NCI-H2227 treated with DMSO at 0.1 percent for 48 hours (cell line): ENCODE results near the gene NUPR1.
"Not testable (repeated sequence)": the region's sequence is repeated elsewhere in the genome, so short reads cannot be mapped to it uniquely, and the experiment has no call there.

Source experiments
- DNase-seq: peaks from one replicate; lab custom pipeline; 2025; lab: John Stamatoyannopoulos, UW

The NUPR1 gene

GRCh38 chr16:28527100-28527785, 11.5 kb downstream of the NUPR1 start:
- not testable (repeated sequence) for DNase-seq

- DNase-seq: no peak
Observed at GRCh38 chr16:28526201-28527099, 12.3 kb downstream of the NUPR1 start.

GRCh38 chr16:28524681-28525171, 14.0 kb downstream of the NUPR1 start:
- no peak for DNase-seq

- DNase-seq: no peak
Observed at GRCh38 chr16:28522792-28523191, 16.0 kb downstream of the NUPR1 start.

- no peak for DNase-seq
Observed at GRCh38 chr16:28521436-28521835, 17.3 kb downstream of the NUPR1 start.

- DNase-seq: no peak
Observed at GRCh38 chr16:28520672-28521071, 18.1 kb downstream of the NUPR1 start.

GRCh38 chr16:28514246-28514645, 24.5 kb downstream of the NUPR1 start:
- no peak for DNase-seq

- DNase-seq: no peak
Observed at GRCh38 chr16:28513484-28514181, 25.1 kb downstream of the NUPR1 start.

GRCh38 chr16:28511801-28512789, 26.7 kb downstream of the NUPR1 start:
- no peak for DNase-seq

- DNase-seq: no peak
Observed at GRCh38 chr16:28511031-28511430, 27.7 kb downstream of the NUPR1 start.

GRCh38 chr16:28505489-28506137, 33.2 kb downstream of the NUPR1 start:
- no peak for DNase-seq

GRCh38 chr16:28504707-28505404, 33.9 kb downstream of the NUPR1 start:
- no peak for DNase-seq

GRCh38 chr16:28503470-28504259, 35.1 kb downstream of the NUPR1 start:
- no peak for DNase-seq

- no peak for DNase-seq
Observed at GRCh38 chr16:28502290-28502689, 36.5 kb downstream of the NUPR1 start.

- no peak for DNase-seq
Observed at GRCh38 chr16:28501258-28502232, 37.2 kb downstream of the NUPR1 start.

- not testable (repeated sequence) for DNase-seq
Observed at GRCh38 chr16:28500476-28501180, 38.1 kb downstream of the NUPR1 start.

GRCh38 chr16:28499854-28500253, 38.9 kb downstream of the NUPR1 start:
- no peak for DNase-seq
